BLaER1 (cell line): Measurements from ENCODE around the gene C12orf42.
A peak's percentile ranks its signal among the peaks of the same experiment; 100 is the strongest.

Source experiments
- H3K27ac ChIP-seq: shearing (Covaris generic); formaldehyde crosslinking; 2 replicates; pipeline ENCODE4 v1.8.1; 2022
- H3K27me3 ChIP-seq: shearing (Covaris generic); formaldehyde crosslinking; 2 replicates; pipeline ENCODE4 v1.8.1; 2022
- H3K36me3 ChIP-seq: shearing (Covaris generic); formaldehyde crosslinking; 2 replicates; pipeline ENCODE4 v1.8.1; 2022
- H3K4me1 ChIP-seq: shearing (Covaris generic); formaldehyde crosslinking; 2 replicates; pipeline ENCODE4 v1.8.1; 2022
- H3K4me2 ChIP-seq: shearing (Covaris generic); formaldehyde crosslinking; 2 replicates; pipeline ENCODE4 v1.8.1; 2022
- H3K4me3 ChIP-seq: shearing (Covaris generic); formaldehyde crosslinking; 2 replicates; pipeline ENCODE4 v1.8.1; 2022
- H3K9ac ChIP-seq: shearing (Covaris generic); formaldehyde crosslinking; 2 replicates; pipeline ENCODE4 v1.8.1; 2022
- H3K9me3 ChIP-seq: shearing (Covaris generic); formaldehyde crosslinking; 2 replicates; pipeline ENCODE4 v1.8.1; 2022
- H4K20me1 ChIP-seq: shearing (Covaris generic); formaldehyde crosslinking; 2 replicates; pipeline ENCODE4 v1.8.1; 2022
- Cebpa-rat ChIP-seq: shearing (Covaris generic); IDR thresholded peaks from 2 replicates; pipeline ENCODE4 v1.8.1; 2022

C12orf42 gene

DNA sequence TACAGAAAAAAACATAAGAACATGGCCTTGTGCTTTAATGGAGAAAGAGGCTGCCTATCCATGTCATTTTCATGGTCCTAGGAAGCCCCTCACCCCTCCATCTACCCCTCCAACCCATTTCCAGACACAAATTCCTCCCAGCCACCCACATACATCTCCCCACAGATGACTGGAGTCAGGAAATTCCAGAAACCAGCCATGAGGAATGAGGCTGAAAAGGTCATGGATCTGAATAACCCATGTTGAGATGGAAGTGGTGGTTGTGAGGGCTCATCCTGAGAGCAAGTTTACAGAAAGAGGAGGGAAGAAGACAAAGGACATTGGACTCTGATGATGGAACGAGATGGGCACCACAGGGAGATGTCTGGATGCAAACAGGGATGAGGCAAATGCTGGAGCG is 23.9 kb upstream of the C12orf42 start:
- H3K9me3 ChIP-seq = peaks cover 4% of the 10 kb centered on the region; the same call in 1 of the 2 replicates
- no peak overlapping the region for H3K4me2 ChIP-seq
- no peak overlapping the region for H3K4me3 ChIP-seq
- H3K9ac ChIP-seq = no peak overlapping the region
- H3K36me3 ChIP-seq = no peaks in the 10 kb centered on the region
- H4K20me1 ChIP-seq = no peaks in the 10 kb centered on the region
- TF ChIP-seq Cebpa-rat = no peak
- H3K27ac ChIP-seq = no peak overlapping the region
- no peaks in the 10 kb centered on the region for H3K4me1 ChIP-seq
- H3K27me3 ChIP-seq = no peaks in the 10 kb centered on the region

DNA sequence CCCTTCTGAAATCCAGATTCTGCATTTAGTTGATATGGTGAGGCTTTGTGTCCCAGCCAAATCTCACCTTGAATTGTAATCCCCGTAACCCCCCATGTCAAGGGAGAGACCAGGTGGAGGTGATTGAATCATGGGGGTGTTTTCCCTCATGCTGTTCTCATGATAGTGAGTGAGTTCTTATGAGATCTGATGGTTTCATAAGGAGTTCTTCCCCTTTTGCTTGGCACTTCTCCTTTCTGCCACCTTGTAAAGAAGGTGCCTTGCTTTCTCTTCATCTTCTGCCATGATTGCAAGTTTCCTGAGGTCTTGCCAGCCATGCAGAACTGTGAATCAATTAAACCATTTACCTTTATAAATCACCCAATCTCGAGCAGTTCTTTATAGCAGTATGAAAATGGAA is 23.1 kb upstream of the C12orf42 start:
- H3K27me3 ChIP-seq = no peaks in the 10 kb centered on the region
- H3K36me3 ChIP-seq = no peaks in the 10 kb centered on the region
- peaks cover 4% of the 10 kb centered on the region; the same call in 1 of the 2 replicates for H3K9me3 ChIP-seq
- no peak overlapping the region for H3K27ac ChIP-seq
- H3K4me2 ChIP-seq = no peak overlapping the region
- no peaks in the 10 kb centered on the region for H3K4me1 ChIP-seq
- no peaks in the 10 kb centered on the region for H4K20me1 ChIP-seq
- no peak for TF ChIP-seq Cebpa-rat
- H3K4me3 ChIP-seq = no peak overlapping the region
- H3K9ac ChIP-seq = no peak overlapping the region

DNA sequence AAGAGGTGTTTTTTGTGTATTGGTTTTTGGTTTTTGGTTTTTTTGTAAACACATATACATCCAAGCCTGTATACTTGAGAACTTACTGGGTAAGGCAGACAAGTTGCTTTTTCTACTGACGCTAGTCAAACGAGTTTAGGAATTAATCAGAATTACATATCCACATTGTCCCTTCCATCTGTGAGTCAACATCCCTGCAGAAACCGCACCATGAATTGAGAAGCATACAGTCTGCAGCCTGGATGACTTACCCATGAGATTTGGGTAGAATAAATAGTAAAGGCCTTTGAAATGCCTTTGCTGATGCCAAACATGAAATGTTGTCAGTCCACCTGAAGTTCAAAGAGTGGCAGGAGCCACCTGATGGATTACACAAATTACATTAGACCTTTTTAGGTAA is 21.4 kb upstream of the C12orf42 start:
- TF ChIP-seq Cebpa-rat = no peak

GRCh38 chr12:103515341-103515740 is 19.6 kb upstream of the C12orf42 start:
- Histone ChIP-seq H3K9ac (no peak overlapping the region), H3K4me1 (no peaks in the 10 kb centered on the region), H3K4me3 (no peak overlapping the region), H3K27me3 (no peaks in the 10 kb centered on the region), H3K4me2 (no peak overlapping the region), H4K20me1 (no peaks in the 10 kb centered on the region), H3K36me3 (no peaks in the 10 kb centered on the region), H3K27ac (no peak overlapping the region), H3K9me3 (peaks cover 4% of the 10 kb centered on the region; the same call in 1 of the 2 replicates)
- TF ChIP-seq Cebpa-rat = no peak

More for the DNA sequence above, 21.4 kb upstream of the C12orf42 start:
- H3K27ac ChIP-seq = no peak overlapping the region
- H4K20me1 ChIP-seq = no peaks in the 10 kb centered on the region
- H3K9ac ChIP-seq = no peak overlapping the region
- no peak overlapping the region for H3K4me2 ChIP-seq
- no peaks in the 10 kb centered on the region for H3K36me3 ChIP-seq
- peaks cover 4% of the 10 kb centered on the region; the same call in 1 of the 2 replicates for H3K9me3 ChIP-seq
- no peak overlapping the region for H3K4me3 ChIP-seq
- H3K27me3 ChIP-seq = no peaks in the 10 kb centered on the region
- no peaks in the 10 kb centered on the region for H3K4me1 ChIP-seq

DNA sequence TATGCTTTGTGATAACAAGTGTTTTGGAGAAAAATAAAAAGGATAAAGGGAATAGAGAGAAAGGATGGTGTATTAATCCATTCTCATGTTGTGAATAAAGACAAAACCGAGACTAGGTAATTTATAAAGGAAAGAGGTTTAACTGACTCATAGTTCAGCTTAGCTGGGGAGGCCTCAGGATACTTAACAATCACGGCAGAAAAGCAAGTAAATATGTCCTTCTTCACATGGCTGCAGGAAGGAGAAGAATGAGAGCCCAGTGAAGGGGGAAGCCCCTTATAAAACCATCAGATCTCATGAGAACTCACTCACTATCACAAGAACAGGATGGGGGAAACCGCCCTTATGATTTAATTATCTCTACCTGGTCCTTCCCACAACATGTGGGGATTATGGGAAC is 18.1 kb upstream of the C12orf42 start:
- Histone ChIP-seq H3K9me3 (peaks cover 4% of the 10 kb centered on the region; the same call in 1 of the 2 replicates), H3K27me3 (no peaks in the 10 kb centered on the region)

DNA sequence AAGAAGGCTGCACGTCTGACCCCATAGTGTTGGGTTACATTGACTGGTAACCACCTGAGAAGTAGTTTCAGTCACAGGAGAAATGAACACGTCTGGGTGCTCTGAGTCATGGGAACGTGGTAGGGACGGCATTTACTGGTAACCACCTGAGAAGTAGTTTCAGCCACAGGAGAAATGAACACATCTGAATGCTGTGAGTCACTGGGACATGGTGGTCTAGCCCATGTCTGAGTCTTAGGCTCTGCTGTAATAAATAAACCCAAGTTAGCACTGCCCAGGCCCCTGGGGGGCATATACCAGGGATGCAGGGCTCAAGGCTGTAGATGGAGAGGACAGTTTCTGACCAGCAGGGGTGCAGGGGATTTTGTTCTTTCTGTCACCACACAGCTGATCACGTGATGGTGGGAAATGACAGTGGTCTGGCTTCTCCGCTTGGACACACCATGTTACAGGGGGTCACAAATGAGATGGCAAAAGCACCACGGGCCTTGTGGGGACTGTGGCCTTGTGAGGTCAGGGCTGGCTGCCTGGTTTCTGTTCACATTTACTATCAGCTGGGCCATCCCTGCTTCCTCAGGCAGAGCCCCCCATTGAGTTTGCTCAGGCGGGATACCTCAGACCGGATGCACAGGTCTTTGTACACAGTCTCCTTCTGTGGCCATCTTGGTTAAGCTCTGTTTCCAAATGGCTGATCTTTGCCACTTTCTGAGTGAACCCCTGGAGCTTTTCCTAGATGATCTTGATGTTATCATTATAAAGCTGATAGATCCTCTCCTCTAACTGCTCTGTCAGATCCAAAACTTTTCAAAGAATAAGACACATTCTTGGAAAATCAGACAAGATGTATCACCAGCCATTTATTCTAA is 9.8 kb upstream of the C12orf42 start:
- Histone ChIP-seq H3K9ac (no peak overlapping the region), H3K4me1 (no peaks in the 10 kb centered on the region), H3K4me3 (no peak overlapping the region), H3K27me3 (no peaks in the 10 kb centered on the region), H3K4me2 (no peak overlapping the region), H3K9me3 (no peaks in the 10 kb centered on the region), H3K36me3 (no peaks in the 10 kb centered on the region), H3K27ac (no peak overlapping the region), H4K20me1 (no peaks in the 10 kb centered on the region)
- no peak for TF ChIP-seq Cebpa-rat

More for the DNA sequence above, 18.1 kb upstream of the C12orf42 start:
- no peak for TF ChIP-seq Cebpa-rat
- no peak overlapping the region for H3K27ac ChIP-seq
- no peak overlapping the region for H3K9ac ChIP-seq
- H3K36me3 ChIP-seq = no peaks in the 10 kb centered on the region
- H3K4me1 ChIP-seq = no peaks in the 10 kb centered on the region
- H4K20me1 ChIP-seq = no peaks in the 10 kb centered on the region
- no peak overlapping the region for H3K4me3 ChIP-seq
- no peak overlapping the region for H3K4me2 ChIP-seq

DNA sequence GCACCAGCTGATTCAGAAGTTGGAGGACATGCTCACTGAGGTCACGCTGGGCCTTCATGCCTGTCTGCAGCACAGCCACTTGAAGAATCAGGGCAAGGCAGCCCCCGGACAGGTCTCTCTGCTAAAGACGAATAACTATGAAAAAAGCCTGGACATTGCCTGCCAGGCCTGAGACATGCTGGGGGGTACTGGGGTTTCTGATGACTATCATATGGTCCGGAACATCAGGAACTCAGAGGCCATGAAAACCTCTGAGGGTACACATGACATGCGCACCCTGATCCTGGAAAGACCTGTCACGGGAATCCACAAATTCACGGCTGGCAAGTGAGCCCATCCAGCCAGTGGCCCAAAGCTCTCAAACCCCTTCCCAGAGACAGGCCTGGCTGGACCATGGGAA is 8.8 kb upstream of the C12orf42 start:
- Histone ChIP-seq H3K4me2 (no peak overlapping the region), H3K4me1 (no peaks in the 10 kb centered on the region), H3K9ac (no peak overlapping the region)

GRCh38 chr12:103503546-103504480 is 8.0 kb upstream of the C12orf42 start:
- H3K36me3 ChIP-seq = no peaks in the 10 kb centered on the region
- no peak overlapping the region for H3K9ac ChIP-seq
- no peaks in the 10 kb centered on the region for H3K9me3 ChIP-seq
- H3K4me3 ChIP-seq = no peak overlapping the region
- H4K20me1 ChIP-seq = no peaks in the 10 kb centered on the region
- TF ChIP-seq Cebpa-rat = no peak
- no peak overlapping the region for H3K27ac ChIP-seq
- no peaks in the 10 kb centered on the region for H3K27me3 ChIP-seq
- no peaks in the 10 kb centered on the region for H3K4me1 ChIP-seq
- H3K4me2 ChIP-seq = no peak overlapping the region

More for the DNA sequence above, 8.8 kb upstream of the C12orf42 start:
- TF ChIP-seq Cebpa-rat = no peak
- Histone ChIP-seq H3K4me3 (no peak overlapping the region), H3K36me3 (no peaks in the 10 kb centered on the region), H4K20me1 (no peaks in the 10 kb centered on the region), H3K27me3 (no peaks in the 10 kb centered on the region), H3K9me3 (no peaks in the 10 kb centered on the region), H3K27ac (no peak overlapping the region)

DNA sequence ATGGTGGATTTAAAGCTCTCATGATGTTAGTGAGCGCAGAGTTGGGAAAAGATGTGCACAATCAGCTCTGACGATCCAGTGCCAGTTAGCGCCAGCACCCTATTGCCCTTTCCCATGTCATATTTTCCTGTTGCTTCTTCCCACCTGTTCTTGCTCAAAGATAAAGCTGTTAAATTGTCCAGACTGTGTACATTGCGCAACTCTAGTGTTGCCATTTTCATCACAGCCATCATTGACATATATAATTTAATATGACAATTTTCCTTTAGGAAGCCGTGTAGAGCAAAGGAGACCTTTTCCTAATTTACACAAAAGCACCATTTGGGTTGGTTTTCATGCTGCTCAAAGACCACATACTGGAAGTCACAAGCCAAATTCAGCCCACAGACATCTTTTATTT is 5.7 kb upstream of the C12orf42 start:
- TF ChIP-seq Cebpa-rat = peak; percentile 83

DNA sequence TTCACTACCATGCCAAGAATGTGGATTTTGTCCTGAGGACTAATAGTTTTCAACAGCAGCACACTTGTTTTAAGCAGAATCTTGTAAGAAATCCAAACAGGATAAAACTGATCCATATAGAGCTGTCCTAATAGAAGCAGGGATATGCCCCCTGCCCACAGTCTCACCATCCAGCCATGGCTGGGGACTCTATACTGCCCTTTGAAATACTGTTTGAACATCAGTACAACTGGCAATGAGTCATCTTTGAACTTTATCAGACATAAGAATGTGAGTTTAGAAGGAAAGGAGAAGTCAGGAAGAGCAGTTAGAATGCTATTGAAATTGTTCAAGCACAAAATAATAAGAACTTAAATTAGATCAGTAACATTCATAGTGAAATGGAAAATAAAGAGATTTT is 3.8 kb upstream of the C12orf42 start:
- Histone ChIP-seq H3K9ac (no peak overlapping the region), H3K4me3 (no peak overlapping the region), H3K9me3 (peaks cover 8% of the 10 kb centered on the region), H3K4me1 (no peaks in the 10 kb centered on the region), H3K27me3 (no peaks in the 10 kb centered on the region), H4K20me1 (no peaks in the 10 kb centered on the region), H3K4me2 (no peak overlapping the region), H3K36me3 (no peaks in the 10 kb centered on the region), H3K27ac (no peak overlapping the region)
- no peak for TF ChIP-seq Cebpa-rat

More for the DNA sequence above, 5.7 kb upstream of the C12orf42 start:
- H4K20me1 ChIP-seq = no peaks in the 10 kb centered on the region
- no peak overlapping the region for H3K4me2 ChIP-seq
- H3K27ac ChIP-seq = no peak overlapping the region
- no peaks in the 10 kb centered on the region for H3K9me3 ChIP-seq
- H3K4me3 ChIP-seq = no peak overlapping the region
- no peaks in the 10 kb centered on the region for H3K27me3 ChIP-seq
- no peak overlapping the region for H3K9ac ChIP-seq
- H3K36me3 ChIP-seq = no peaks in the 10 kb centered on the region
- H3K4me1 ChIP-seq = no peaks in the 10 kb centered on the region
